Activated CD4-positive, alpha-beta memory T cell treated with anti-CD3 and anti-CD28 coated beads, Interleukin-2, amount 10 ng/mL, durations not matched to agents 7 days and 5 days (primary cell): Measurements from ENCODE around the gene AP1S3. TPM values are rescaled to one million over a fixed set of nuclear protein-coding genes. Genes with fewer than 3 reads are reported as not detected.

ENCODE experiments used
- CTCF ChIA-PET: fragments of 350-600 bp; sonication (Branson Sonifier 250); formaldehyde crosslinking; loops from one replicate; lab custom pipeline; 2021; ENCODE audit warnings: antibody characterized with exemption, inconsistent platforms; lab: Charles Lee
- POLR2A ChIA-PET: fragments of 350-600 bp; sonication (Branson Sonifier 250); formaldehyde crosslinking; loops from one replicate; lab custom pipeline; 2021; ENCODE audit warnings: antibody characterized with exemption; lab: Charles Lee
- DNase-seq: peaks from one replicate; pipeline ENCODE4 v3.0.0-alpha.2; 2020
- H3K27ac Mint-ChIP-seq: one replicate; pipeline ENCODE4 v1.8.0; 2021; ENCODE audit warnings: mild to moderate bottlenecking, mixed read lengths
- H3K27me3 Mint-ChIP-seq: one replicate; pipeline ENCODE4 v1.8.0; 2021; ENCODE audit warnings: mixed read lengths
- H3K36me3 Mint-ChIP-seq: one replicate; pipeline ENCODE4 v1.8.0; 2021; ENCODE audit warnings: low read depth, mixed read lengths
- H3K4me1 Mint-ChIP-seq: one replicate; pipeline ENCODE4 v1.8.0; 2021; ENCODE audit warnings: mixed read lengths
- H3K4me3 Mint-ChIP-seq: one replicate; pipeline ENCODE4 v1.8.0; 2021; ENCODE audit warnings: mild to moderate bottlenecking, mixed read lengths
- H3K9me3 Mint-ChIP-seq: one replicate; pipeline ENCODE4 v1.8.0; 2021; ENCODE audit warnings: mixed read lengths
- total RNA-seq, 2 experiments: library from RNA; stranded (reverse); gene quantifications; one replicate each; pipeline ENCODE4 v1.2.3, GENCODE V29; 2021

Gene AP1S3
- total RNA-seq, 2 experiments from 2014 or later: 6.4 to 6.9 TPM

DNA sequence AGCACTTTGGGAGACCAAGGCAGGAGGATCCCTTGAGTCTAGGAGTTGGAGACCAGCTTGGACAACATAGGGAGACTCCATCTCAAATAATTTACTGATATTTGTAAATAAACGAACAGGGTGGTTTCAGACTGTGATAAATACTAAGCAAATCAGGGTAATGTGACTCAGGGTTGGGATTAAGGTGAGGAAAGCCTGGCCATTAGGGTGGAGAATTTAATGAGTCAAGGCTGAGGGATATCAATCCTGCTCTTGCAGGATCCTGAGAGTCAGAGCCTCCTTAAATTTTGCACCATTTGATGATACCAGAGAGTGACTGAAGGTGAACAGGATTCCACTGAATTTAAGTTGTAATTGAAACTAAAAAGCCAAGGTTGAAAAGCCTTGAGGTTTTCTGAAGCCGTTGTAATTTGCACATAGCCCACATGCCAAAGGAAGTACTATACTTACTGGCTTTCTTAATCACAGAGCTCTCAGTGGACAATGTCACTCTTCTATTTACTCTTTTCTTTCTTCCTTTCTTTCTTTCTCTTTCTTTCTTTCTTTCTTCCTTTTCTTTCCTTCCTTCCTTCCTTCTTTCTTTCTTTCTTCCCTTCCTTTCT is 28.6 kb upstream of the AP1S3 start:
- no peak overlapping the region for H3K4me3 Mint-ChIP-seq
- H3K4me1 Mint-ChIP-seq: peaks cover 35% of the 10 kb centered on the region
- no peaks in the 10 kb centered on the region for H3K27me3 Mint-ChIP-seq
- H3K9me3 Mint-ChIP-seq: no peaks in the 10 kb centered on the region
- peaks cover 21% of the 10 kb centered on the region for H3K36me3 Mint-ChIP-seq
- POLR2A ChIA-PET: interaction anchor here (0.8 to 1.7 kb wide), 8 partner anchors 13 to 101 kb away, joined by 3 to 8 read pairs (median 4); partner anchors contain the start of gene WDFY1
- CTCF ChIA-PET: interaction anchor here (2.0 kb wide), 1 partner anchor 105 kb away, joined by 6 read pairs; no protein-coding TSS in a partner anchor
- DNase-seq: no peak
- peak overlapping the region; percentile 90 for H3K27ac Mint-ChIP-seq

- Mint-ChIP-seq H3K9me3 (no peaks in the 10 kb centered on the region), H3K4me3 (no peak overlapping the region), H3K27me3 (no peaks in the 10 kb centered on the region), H3K27ac (peak overlapping the region; percentile 90), H3K36me3 (peaks cover 17% of the 10 kb centered on the region), H3K4me1 (peaks cover 35% of the 10 kb centered on the region)
- DNase-seq: peak; percentile 53
- ChIA-PET CTCF (interaction anchor here (1.6 to 2.0 kb wide), 2 partner anchors 104 to 105 kb away, joined by 4 to 6 read pairs; no protein-coding TSS in a partner anchor), POLR2A (interaction anchor here (0.7 to 1.7 kb wide), 12 partner anchors 12 to 101 kb away, joined by 3 to 8 read pairs (median 4); partner anchors contain the start of genes MRPL44 and WDFY1)
Measured at GRCh38 chr2:223865124-223865523, 27.7 kb upstream of the AP1S3 start.

DNA sequence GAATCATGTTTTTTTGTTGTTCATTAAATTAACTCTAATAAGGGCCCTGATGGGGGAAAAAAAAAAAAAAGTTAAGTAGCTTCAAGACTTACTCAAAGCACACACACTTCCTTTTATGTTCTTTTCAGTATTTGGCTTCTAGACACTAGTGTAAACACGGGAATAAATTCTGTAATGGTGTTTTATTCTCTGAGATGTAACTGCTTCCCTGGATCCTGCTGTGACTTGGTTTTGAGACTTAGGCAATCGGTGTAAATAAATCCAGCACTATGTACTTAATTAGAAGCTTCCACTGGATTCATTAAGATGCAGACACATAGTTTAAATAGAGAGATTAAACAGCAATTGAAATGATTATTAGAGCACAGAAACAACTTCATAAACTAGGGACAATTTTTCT is 26.1 kb upstream of the AP1S3 start:
- no peaks in the 10 kb centered on the region for H3K9me3 Mint-ChIP-seq
- ChIA-PET POLR2A (interaction anchor here (0.6 kb wide), 1 partner anchor 64 kb away, joined by 4 read pairs; no protein-coding TSS in a partner anchor), CTCF (interaction anchor here (0.8 to 1.3 kb wide), 2 partner anchors 72 to 107 kb away, joined by 3 read pairs; no protein-coding TSS in a partner anchor)
- H3K27ac Mint-ChIP-seq: no peak overlapping the region
- H3K4me1 Mint-ChIP-seq: peaks cover 35% of the 10 kb centered on the region
- H3K27me3 Mint-ChIP-seq: no peaks in the 10 kb centered on the region
- H3K36me3 Mint-ChIP-seq: peaks cover 12% of the 10 kb centered on the region
- no peak for DNase-seq
- no peak overlapping the region for H3K4me3 Mint-ChIP-seq

DNA sequence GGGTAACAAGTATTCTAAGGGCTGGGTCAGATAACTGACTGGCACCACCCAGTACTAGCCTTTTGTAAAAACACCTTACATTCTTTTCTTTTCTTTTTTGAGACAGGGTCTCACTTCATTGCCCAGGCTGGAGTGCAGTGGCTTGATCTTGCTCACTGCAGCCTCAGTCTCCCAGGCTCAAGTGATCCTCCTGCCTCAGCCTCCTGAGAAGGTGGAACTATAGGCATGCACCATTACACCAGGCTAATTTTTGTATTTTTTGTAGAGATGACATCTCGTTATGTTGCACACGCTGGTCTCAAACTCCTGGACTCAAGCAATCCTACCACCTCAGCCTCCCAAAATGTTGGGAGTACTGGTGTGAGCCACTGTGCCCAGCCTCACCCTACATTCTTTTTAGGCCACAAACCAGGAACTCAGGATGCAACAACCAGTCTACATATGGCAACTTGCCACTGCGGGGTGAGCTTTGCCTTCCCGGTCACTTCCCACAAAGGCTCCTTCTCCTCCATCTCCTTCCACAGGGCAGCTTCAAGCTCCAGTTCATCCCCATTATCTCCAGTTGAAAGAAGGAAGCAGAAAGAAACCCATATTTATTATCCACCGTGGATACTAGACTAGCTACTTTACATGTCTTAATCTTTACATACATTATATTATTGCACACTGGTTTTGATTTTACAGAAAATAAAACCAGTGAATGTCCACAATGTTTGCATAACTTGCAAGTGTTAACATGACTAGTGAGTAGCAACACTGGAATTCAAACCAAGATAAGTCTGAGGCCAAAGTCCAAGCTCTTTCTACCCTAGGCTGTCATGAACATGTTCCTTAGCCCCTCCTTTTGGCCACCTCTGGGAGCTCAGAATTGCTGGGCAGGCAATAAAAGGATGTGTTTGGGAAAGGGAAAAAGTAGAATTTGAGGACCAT is 23.7 kb upstream of the AP1S3 start:
- Mint-ChIP-seq H3K4me3 (no peak overlapping the region), H3K27me3 (no peaks in the 10 kb centered on the region), H3K36me3 (peaks cover 16% of the 10 kb centered on the region), H3K4me1 (peaks cover 20% of the 10 kb centered on the region), H3K9me3 (no peaks in the 10 kb centered on the region), H3K27ac (no peak overlapping the region)
- CTCF ChIA-PET: interaction anchor here (0.6 to 1.2 kb wide), 3 partner anchors 77 to 212 kb away, joined by 3 to 5 read pairs (median 4); no protein-coding TSS in a partner anchor
- no peak for DNase-seq
- POLR2A ChIA-PET: interaction anchor here (1.1 kb wide), 1 partner anchor 68 kb away, joined by 3 read pairs; no protein-coding TSS in a partner anchor

- H3K4me1 Mint-ChIP-seq: peaks cover 9% of the 10 kb centered on the region
- H3K36me3 Mint-ChIP-seq: peaks cover 26% of the 10 kb centered on the region
- H3K4me3 Mint-ChIP-seq: no peak overlapping the region
- no peak for DNase-seq
- H3K9me3 Mint-ChIP-seq: no peaks in the 10 kb centered on the region
- H3K27me3 Mint-ChIP-seq: no peaks in the 10 kb centered on the region
- ChIA-PET CTCF (no interaction called here), POLR2A (no interaction called here)
- H3K27ac Mint-ChIP-seq: no peak overlapping the region
Measured at GRCh38 chr2:223859070-223859469, 21.7 kb upstream of the AP1S3 start.

DNA sequence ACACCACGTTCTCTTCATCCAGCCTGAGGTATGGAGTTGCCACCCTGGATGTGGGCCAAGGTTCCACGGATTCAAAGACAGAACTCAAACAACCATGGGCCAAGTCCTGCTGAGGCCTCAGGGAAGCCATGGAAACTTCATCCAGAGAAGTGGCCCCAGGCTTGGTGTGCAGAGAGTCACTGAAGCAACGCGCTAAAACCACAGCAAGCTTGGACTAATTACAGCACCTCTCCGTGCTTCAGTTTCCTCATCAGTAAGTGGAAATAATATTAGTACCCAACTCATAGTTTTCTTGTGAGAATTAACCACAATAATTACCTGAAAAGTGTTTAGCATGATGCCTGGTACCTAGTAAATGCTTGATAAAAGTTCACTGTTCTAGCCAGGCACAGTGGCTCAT is 19.2 kb upstream of the AP1S3 start:
- Mint-ChIP-seq H3K27ac (no peak overlapping the region), H3K36me3 (peaks cover 34% of the 10 kb centered on the region), H3K4me1 (peaks cover 21% of the 10 kb centered on the region), H3K4me3 (no peak overlapping the region), H3K9me3 (no peaks in the 10 kb centered on the region), H3K27me3 (no peaks in the 10 kb centered on the region)
- no peak for DNase-seq
- ChIA-PET CTCF (no interaction called here), POLR2A (no interaction called here)

- H3K9me3 Mint-ChIP-seq: peaks cover 4% of the 10 kb centered on the region
- DNase-seq: no peak
- H3K4me3 Mint-ChIP-seq: no peak overlapping the region
- H3K4me1 Mint-ChIP-seq: peaks cover 26% of the 10 kb centered on the region
- ChIA-PET CTCF (no interaction called here), POLR2A (no interaction called here)
- no peaks in the 10 kb centered on the region for H3K27me3 Mint-ChIP-seq
- no peak overlapping the region for H3K27ac Mint-ChIP-seq
- H3K36me3 Mint-ChIP-seq: peaks cover 40% of the 10 kb centered on the region
Measured at GRCh38 chr2:223856021-223856420, 18.6 kb upstream of the AP1S3 start.

DNA sequence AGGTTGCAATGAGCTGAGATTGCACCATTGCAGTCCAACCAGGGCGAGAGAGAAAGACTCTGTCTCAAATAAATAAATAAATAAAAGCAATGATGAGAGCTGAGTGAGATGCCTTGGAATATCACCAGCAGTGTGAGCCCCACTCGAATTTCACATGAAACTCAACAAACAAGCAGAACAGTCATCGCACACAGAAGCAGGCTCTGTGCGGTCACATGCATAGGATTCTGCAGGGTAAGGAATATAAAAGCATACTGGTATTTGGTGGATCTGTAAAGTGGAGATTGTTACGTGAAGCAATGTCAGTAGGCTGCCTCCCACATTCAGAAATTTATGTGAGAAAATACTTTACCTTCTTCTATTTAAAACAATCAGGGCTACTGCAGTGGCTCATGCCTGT is 18.0 kb upstream of the AP1S3 start:
- POLR2A ChIA-PET: no interaction called here
- Mint-ChIP-seq H3K27ac (no peak overlapping the region), H3K27me3 (no peaks in the 10 kb centered on the region), H3K4me3 (no peak overlapping the region), H3K36me3 (peaks cover 44% of the 10 kb centered on the region), H3K4me1 (peaks cover 29% of the 10 kb centered on the region), H3K9me3 (peaks cover 6% of the 10 kb centered on the region)
- no peak for DNase-seq
- CTCF ChIA-PET: no interaction called here

DNA sequence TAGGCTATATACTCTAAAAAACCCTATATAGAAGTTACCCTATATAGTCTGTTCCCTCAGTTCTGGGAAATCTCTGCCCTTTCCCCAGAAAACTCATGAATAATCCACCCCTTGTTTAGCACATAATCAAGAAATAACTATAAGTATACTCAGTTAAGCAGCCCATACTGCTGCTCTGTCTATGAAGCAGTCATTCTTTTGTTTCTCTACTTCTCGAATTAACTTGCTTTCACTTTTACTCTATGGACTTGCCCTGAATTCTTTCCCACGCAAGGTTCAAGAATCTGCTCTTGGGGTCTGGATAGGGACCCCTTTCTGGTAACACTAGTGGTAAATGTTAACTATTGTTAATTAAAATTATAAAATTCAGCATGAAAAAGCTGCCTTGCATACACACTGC is 17.4 kb upstream of the AP1S3 start:
- Mint-ChIP-seq H3K4me3 (no peak overlapping the region), H3K4me1 (peaks cover 30% of the 10 kb centered on the region), H3K27ac (peak overlapping the region; percentile 59), H3K36me3 (peaks cover 51% of the 10 kb centered on the region), H3K9me3 (peaks cover 8% of the 10 kb centered on the region), H3K27me3 (no peaks in the 10 kb centered on the region)
- ChIA-PET POLR2A (no interaction called here), CTCF (no interaction called here)
- no peak for DNase-seq

- no peak for DNase-seq
- H3K27ac Mint-ChIP-seq: no peak overlapping the region
- H3K27me3 Mint-ChIP-seq: no peaks in the 10 kb centered on the region
- peaks cover 30% of the 10 kb centered on the region for H3K4me1 Mint-ChIP-seq
- peaks cover 13% of the 10 kb centered on the region for H3K9me3 Mint-ChIP-seq
- peaks cover 62% of the 10 kb centered on the region for H3K36me3 Mint-ChIP-seq
- no peak overlapping the region for H3K4me3 Mint-ChIP-seq
- CTCF ChIA-PET: interaction anchor here (1.7 kb wide), 1 partner anchor 93 kb away, joined by 4 read pairs; no protein-coding TSS in a partner anchor
- POLR2A ChIA-PET: interaction anchor here (1.4 kb wide), 1 partner anchor 12 kb away, joined by 4 read pairs; no protein-coding TSS in a partner anchor
Measured at GRCh38 chr2:223853425-223853837, 16.0 kb upstream of the AP1S3 start.

DNA sequence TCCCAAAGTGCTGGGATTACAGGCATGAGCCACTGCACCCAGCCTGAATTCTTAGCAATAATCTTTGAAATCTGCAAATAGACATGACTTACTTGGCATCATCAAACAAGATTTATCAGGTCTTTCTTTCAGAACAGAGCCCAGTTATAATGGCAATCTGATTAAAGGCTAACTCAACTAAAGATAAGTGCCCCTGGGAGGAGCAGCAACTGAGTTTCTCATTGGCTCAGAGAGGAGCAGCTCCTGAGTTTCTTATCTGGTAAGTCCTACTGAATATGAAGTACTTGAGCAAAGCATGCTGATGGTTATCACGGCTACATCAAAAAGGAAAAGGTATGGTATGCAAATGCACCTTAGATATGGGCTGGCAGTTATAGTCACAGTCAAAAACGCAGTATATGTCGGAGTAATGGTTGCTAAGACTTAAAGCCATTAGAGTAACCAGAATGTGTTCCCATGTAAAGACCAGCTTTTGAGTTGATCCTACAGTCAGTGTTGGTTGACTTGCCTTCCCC is 15.0 kb upstream of the AP1S3 start:
- Mint-ChIP-seq H3K4me3 (no peak overlapping the region), H3K27ac (no peak overlapping the region), H3K4me1 (peaks cover 39% of the 10 kb centered on the region), H3K9me3 (peaks cover 13% of the 10 kb centered on the region), H3K36me3 (peaks cover 69% of the 10 kb centered on the region), H3K27me3 (no peaks in the 10 kb centered on the region)
- no peak for DNase-seq
- POLR2A ChIA-PET: interaction anchor here (1.4 kb wide), 1 partner anchor 13 kb away, joined by 4 read pairs; no protein-coding TSS in a partner anchor
- CTCF ChIA-PET: interaction anchor here (1.7 kb wide), 1 partner anchor 92 kb away, joined by 4 read pairs; no protein-coding TSS in a partner anchor

DNA sequence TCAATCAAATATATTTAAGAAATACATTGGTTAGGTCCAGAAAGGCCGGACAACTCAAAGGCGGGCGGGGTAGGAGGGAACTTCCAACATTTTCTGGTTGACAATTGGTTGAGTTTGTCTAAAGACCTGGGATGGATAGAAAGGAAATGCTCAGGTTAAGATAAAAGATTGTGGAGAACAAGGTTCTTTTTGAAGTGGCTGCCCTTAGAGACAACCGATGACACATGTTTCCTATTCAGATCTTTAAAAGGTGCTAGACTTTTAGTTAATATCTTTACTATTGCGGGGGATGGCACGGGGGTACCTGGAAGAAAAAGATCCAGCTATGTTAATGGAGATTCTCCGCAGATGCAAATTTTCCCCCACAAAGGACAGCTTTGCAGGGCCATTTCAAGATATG is 10.0 kb upstream of the AP1S3 start:
- H3K36me3 Mint-ChIP-seq: peaks cover 53% of the 10 kb centered on the region
- ChIA-PET CTCF (interaction anchor here (1.3 kb wide), 1 partner anchor 8 kb away, joined by 3 read pairs; no protein-coding TSS in a partner anchor), POLR2A (no interaction called here)
- no peak overlapping the region for H3K27ac Mint-ChIP-seq
- no peaks in the 10 kb centered on the region for H3K27me3 Mint-ChIP-seq
- H3K4me3 Mint-ChIP-seq: no peak overlapping the region
- H3K9me3 Mint-ChIP-seq: peaks cover 13% of the 10 kb centered on the region
- peaks cover 26% of the 10 kb centered on the region for H3K4me1 Mint-ChIP-seq
- DNase-seq: no peak
